ENCODE data around the gene KLHL6.

DNA sequence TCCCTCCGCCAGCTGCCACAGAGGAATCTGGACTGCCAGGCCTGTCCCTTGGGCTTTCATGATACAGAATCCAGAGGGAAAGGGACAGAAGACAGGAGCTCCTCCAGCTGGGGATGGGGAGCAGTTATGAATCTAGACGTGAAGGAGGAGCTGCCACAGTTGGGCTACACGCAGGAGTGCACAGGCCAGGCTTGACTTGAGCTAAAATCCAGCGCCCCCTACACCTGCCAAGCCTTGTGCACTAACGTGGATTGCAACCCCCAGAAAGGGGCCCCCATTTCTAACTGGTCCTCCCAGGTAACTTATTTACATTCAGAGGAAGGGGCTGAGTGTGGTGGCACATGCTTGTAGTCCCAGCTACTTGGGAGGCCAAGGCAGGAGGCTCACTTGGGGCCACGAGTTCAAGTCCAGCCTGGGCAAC, 14.3 kb downstream of the KLHL6 start:
- TF ChIP-seq GATA2 (IDR thresholded peaks at IDR 0.05; ENCODE audit: low read depth, low read length) (no peak), GATA3 (IDR thresholded peaks at IDR 0.05; ENCODE audit: low read depth, low read length) (no peak)

All from SH-SY5Y (cell line).